Parathyroid adenoma (tissue), 2 donors: ENCODE data around the gene PRADC1.

ENCODE experiments used
- H2AFZ ChIP-seq: fragments of 300-600 bp; sonication (generic); one replicate; pipeline ENCODE4 v1.7.0; 2017; ENCODE audit warnings: antibody characterized with exemption, mild to moderate bottlenecking
- H3K27ac ChIP-seq: fragments of 300-600 bp; sonication (generic); one replicate; pipeline ENCODE4 v1.7.0; 2017
- H3K27me3 ChIP-seq: fragments of 300-600 bp; sonication (generic); one replicate; pipeline ENCODE4 v1.7.0; 2017; ENCODE audit warnings: low read length; ENCODE audit not compliant: control insufficient read depth, insufficient read depth
- H3K36me3 ChIP-seq: fragments of 300-600 bp; sonication (generic); one replicate; pipeline ENCODE4 v1.7.0; 2017; ENCODE audit warnings: low read length; ENCODE audit not compliant: control insufficient read depth, insufficient read depth
- H3K4me1 ChIP-seq: fragments of 300-600 bp; sonication (generic); one replicate; pipeline ENCODE4 v1.7.0; 2017; ENCODE audit warnings: control low read depth
- H3K4me2 ChIP-seq: fragments of 300-600 bp; sonication (generic); one replicate; pipeline ENCODE4 v1.7.0; 2017; ENCODE audit warnings: low read length
- H3K4me3 ChIP-seq: fragments of 300-600 bp; sonication (generic); one replicate; pipeline ENCODE4 v1.7.0; 2017; ENCODE audit warnings: low read depth, low read length
- H3K79me2 ChIP-seq: fragments of 300-600 bp; sonication (generic); one replicate; pipeline ENCODE4 v1.7.0; 2017; ENCODE audit warnings: control low read depth
- H3K9ac ChIP-seq: fragments of 300-600 bp; sonication (generic); one replicate; pipeline ENCODE4 v1.7.0; 2017; ENCODE audit warnings: mild to moderate bottlenecking
- H3K9me3 ChIP-seq: fragments of 300-600 bp; sonication (generic); one replicate; pipeline ENCODE4 v1.7.0; 2017; ENCODE audit warnings: low read length; ENCODE audit not compliant: control insufficient read depth
- CTCF ChIP-seq: fragments of 300-600 bp; sonication (generic); IDR thresholded peaks from one replicate; pipeline ENCODE4 v1.7.0; 2017; ENCODE audit warnings: antibody characterized with exemption, mild to moderate bottlenecking
- donor health status: primary hyperparathyroidism.

The PRADC1 gene

DNA sequence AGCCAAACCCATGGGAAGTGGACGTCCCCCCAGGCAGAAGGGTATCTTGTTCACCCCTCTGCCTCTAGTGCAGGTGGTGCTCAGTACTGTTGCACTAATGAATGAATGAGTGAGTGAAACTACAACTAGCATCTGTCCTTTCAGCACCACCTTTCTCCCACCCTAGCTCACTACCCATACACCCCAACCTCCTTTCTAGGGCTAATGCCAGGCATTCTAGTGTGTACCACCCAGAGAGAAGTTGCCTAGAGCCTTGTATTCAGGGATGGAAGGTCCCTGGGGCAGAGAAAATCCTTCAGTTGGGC, 23.5 kb upstream of the PRADC1 start:
- no peak overlapping the region for H2AFZ ChIP-seq
- no peak overlapping the region for H3K4me2 ChIP-seq
- no peak overlapping the region for H3K27ac ChIP-seq
- no peaks in the 10 kb centered on the region for H3K4me1 ChIP-seq
- no peak overlapping the region for H3K4me3 ChIP-seq
- no peaks in the 10 kb centered on the region for H3K36me3 ChIP-seq
- no peaks in the 10 kb centered on the region for H3K27me3 ChIP-seq
- no peaks in the 10 kb centered on the region for H3K9me3 ChIP-seq
- no peak overlapping the region for H3K9ac ChIP-seq
- no peaks in the 10 kb centered on the region for H3K79me2 ChIP-seq
- no peak for TF ChIP-seq CTCF

DNA sequence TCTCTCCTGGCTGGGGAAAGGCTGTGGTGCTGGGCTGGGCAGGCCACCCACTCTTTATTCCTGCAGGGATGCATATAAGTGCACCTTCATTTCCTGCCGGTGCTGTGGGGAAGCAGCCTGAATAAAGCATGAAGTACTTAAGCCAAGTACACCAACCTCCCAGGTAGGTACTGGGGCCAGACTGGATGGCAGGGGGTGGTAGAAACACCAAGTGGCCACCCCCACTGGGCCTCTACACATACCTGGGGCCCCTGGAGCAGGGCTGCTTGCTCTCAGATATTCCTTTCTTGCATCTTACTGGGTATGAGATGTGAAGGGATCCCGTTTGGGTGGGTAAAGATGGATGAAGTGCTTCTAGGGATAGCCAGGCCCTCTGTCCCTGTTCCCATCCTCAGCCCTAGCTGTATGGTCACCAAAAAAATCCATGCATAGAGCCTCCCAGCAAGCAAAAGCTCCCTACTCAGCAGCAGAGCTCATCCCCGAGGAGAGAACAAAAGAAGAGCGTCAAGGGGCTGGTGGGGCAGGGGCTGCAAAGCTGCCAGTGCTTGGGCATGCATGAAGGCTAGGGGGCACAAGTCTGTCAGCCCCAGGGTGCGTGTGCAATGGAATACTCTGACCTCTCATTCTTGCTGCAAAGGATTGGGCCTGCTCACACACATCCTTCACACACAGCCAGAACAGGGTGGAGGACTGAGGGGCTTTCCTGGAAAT, 23.0 kb upstream of the PRADC1 start:
- TF ChIP-seq CTCF, result no peak
- H3K27ac ChIP-seq, result no peak overlapping the region
- H3K9ac ChIP-seq, result no peak overlapping the region
- H3K4me1 ChIP-seq, result no peaks in the 10 kb centered on the region
- H3K79me2 ChIP-seq, result no peaks in the 10 kb centered on the region
- no peak overlapping the region for H3K4me2 ChIP-seq
- H3K9me3 ChIP-seq, result no peaks in the 10 kb centered on the region
- no peak overlapping the region for H3K4me3 ChIP-seq
- H2AFZ ChIP-seq, result no peak overlapping the region
- no peaks in the 10 kb centered on the region for H3K36me3 ChIP-seq
- H3K27me3 ChIP-seq, result no peaks in the 10 kb centered on the region

DNA sequence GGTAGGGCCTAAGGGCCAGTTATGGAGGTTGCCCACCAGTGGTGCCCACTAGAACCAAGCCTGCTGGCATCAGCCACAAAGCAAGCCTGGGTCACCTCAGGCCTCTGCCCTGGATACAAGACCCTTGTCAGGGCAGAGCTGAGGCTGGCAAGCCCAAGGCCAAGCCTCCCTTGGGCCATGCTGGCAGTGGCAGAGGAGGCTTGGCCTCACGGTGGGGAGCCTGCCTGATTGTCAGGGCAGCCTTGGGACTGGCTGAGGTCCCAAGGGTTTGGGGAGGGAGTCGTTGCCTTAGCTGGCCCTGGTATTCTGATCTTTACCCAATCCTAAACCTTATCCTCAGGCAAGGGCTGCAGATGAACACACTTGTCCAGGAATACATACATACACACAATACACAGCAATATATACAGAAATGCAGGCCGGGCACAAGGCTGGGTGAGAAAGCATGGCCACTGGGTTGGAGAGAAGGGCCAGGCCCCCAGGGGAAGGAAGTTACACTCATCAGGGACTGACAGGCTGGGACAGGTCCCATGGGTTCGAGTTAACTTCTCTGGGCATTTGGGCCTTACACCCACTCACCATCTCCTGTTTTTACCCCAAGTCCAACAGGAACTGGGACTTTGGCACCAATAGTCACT, 22.1 kb upstream of the PRADC1 start:
- Histone ChIP-seq H3K4me2 (no peak overlapping the region), H3K36me3 (no peaks in the 10 kb centered on the region), H3K79me2 (no peaks in the 10 kb centered on the region), H2AFZ (no peak overlapping the region), H3K27ac (no peak overlapping the region), H3K9ac (no peak overlapping the region), H3K9me3 (no peaks in the 10 kb centered on the region), H3K4me3 (no peak overlapping the region), H3K27me3 (no peaks in the 10 kb centered on the region), H3K4me1 (no peaks in the 10 kb centered on the region)
- no peak for TF ChIP-seq CTCF

- Histone ChIP-seq H3K36me3 (no peaks in the 10 kb centered on the region), H3K27ac (no peak overlapping the region)
Measured at GRCh38 chr2:73254343-73255006, 21.4 kb upstream of the PRADC1 start.

More at GRCh38 chr2:73254343-73255006, 21.4 kb upstream of the PRADC1 start:
- no peak overlapping the region for H3K4me2 ChIP-seq
- H3K79me2 ChIP-seq, result no peaks in the 10 kb centered on the region
- H3K27me3 ChIP-seq, result no peaks in the 10 kb centered on the region
- no peak overlapping the region for H3K9ac ChIP-seq
- H3K4me3 ChIP-seq, result no peak overlapping the region
- no peak overlapping the region for H2AFZ ChIP-seq
- no peak for TF ChIP-seq CTCF
- peaks cover 5% of the 10 kb centered on the region for H3K4me1 ChIP-seq
- H3K9me3 ChIP-seq, result no peaks in the 10 kb centered on the region
